Measurements from ENCODE around the gene MTFP1. TPM values are rescaled to one million over a fixed set of nuclear protein-coding genes. Genes with fewer than 3 reads are reported as not detected.

The MTFP1 gene
- total and polyA plus RNA-seq, 9 of the 15 experiments (the other 6 are each of a cell fraction or from before 2014, with no cell fraction given) = 10.7 to 52.0 (median 30.1) TPM

DNA sequence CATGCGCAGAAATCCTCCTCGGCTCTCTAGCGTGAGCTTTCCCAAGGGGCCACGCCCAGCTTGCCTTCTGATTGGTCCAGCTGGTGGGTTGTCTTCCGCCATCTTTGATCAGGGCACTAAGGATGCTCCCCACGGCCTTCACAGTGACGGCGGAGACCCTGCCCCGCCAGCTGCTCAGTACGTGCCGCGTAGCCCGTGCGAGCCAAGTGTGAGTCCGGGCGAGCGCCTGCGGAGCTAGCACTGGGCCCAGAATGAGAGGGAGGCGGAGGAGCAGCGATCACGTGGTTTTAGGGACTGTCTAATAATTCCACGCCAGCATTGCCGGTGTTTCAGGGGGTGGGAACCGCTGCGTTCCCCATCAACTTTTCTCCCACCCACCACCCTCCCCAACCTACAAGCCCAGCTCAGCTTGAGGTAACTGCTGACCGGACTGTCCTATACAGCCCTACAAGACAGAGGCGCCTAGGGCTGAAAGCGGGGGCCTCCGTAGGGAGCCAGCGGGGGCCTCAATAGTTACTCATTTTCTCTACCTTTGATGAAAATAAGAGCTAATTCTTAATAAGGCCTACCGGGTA, 1.5 kb upstream of the MTFP1 start:
- intact Hi-C loops (cut with micrococcal nuclease) (loop anchor here (1.0 kb wide), 1 partner anchor 20 kb away; no protein-coding TSS in a partner anchor), in situ Hi-C loops (cut with MboI) (no loop called here)
- H3K79me2 ChIP-seq (ENCODE audit: control insufficient read depth, insufficient read depth, low read length) = peaks cover 64% of the 10 kb centered on the region
- no TSS peak for BruUV-seq (replicated peaks)
- no peaks in the 10 kb centered on the region for H3K27me3 ChIP-seq (ENCODE audit: control insufficient read depth in 2 of 2, insufficient read depth in 2 of 2, low read length in 2 of 2)
- FAIRE-seq = peak; percentile 97
- CTCF ChIA-PET (ENCODE audit: low intra/inter-chr PET ratio) = no interaction called here
- 1% methylated on average over 29 of the region's 31 CpGs for WGBS (ENCODE audit: insufficient coverage, low coverage, missing lambda C conversion rate)
- peak overlapping the region; percentile 59 for H3K4me3 ChIP-seq
- H3K9me1 ChIP-seq (ENCODE audit: control insufficient read depth, insufficient read depth, low read length) = no peaks in the 10 kb centered on the region
- peak overlapping the region; percentile 94 for H3K4me2 ChIP-seq (ENCODE audit: insufficient read depth, low read length)
- H3K27ac ChIP-seq (ENCODE audit: extremely low read depth, low read depth, low read length) = peak overlapping the region; percentile 94
- peak; percentile 91 to 98 (median 94) for DNase-seq (ENCODE audit: extremely low read depth in 1 of 4, low spot score in 3 of 4)
- H2AFZ ChIP-seq (ENCODE audit: low read depth, low read length) = peak overlapping the region; percentile 57
- H3K9ac ChIP-seq (ENCODE audit: insufficient read depth in 1 of 2, low read depth in 2 of 2, low read length in 2 of 2) = peak overlapping the region; percentile 94
- peaks cover 30% of the 10 kb centered on the region for H3K36me3 ChIP-seq (ENCODE audit: control insufficient read depth, insufficient read depth, low read length)
- H3K4me1 ChIP-seq (replicated peaks in 1 of 2; ENCODE audit: control insufficient read depth in 2 of 2, insufficient read depth in 2 of 2, low read length in 2 of 2) = peaks cover 46 to 47% of the 10 kb centered on the region in 2 experiments
- ATAC-seq = peak; percentile 83
- H3K9me3 ChIP-seq (replicated peaks; ENCODE audit: control insufficient read depth, insufficient read depth, low read depth, low read length) = no peaks in the 10 kb centered on the region; the same call in 1 of the 2 replicates
- POLR2A ChIA-PET = interaction anchor here (0.6 to 3.2 kb wide), 6 partner anchors 10 to 184 kb away, joined by 3 to 17 read pairs (median 4); no protein-coding TSS in a partner anchor
- no peaks in the 10 kb centered on the region for H4K20me1 ChIP-seq (replicated peaks; ENCODE audit: control insufficient read depth, insufficient read depth, low read length)
- TF ChIP-seq MYNN (IDR thresholded peaks at IDR 0.05) (peak; percentile 60; the same call in 1 of the 2 replicates), MYNN (CRISPR knock-in tag; IDR thresholded peaks at IDR 0.05) (no peak), PML (IDR thresholded peaks at IDR 0.05; ENCODE audit: low read length) (0 out of 2 replicates have a peak, but pooled peaks have one; percentile 18), TARDBP (IDR thresholded peaks at IDR 0.05) (no peak), FOS (IDR thresholded peaks at IDR 0.05; ENCODE audit: extremely low read depth, insufficient read length) (peak; percentile 54), MYC (IDR thresholded peaks at IDR 0.05; ENCODE audit: low read depth, low read length) (peak; percentile 60; the same call in 1 of the 2 replicates), MYC (CRISPR knock-in tag; IDR thresholded peaks at IDR 0.05; ENCODE audit: borderline replicate concordance, low read depth) (no peak), ZNF354B (CRISPR knock-in tag; IDR thresholded peaks at IDR 0.05) (no peak), ZNF146 (CRISPR knock-in tag; IDR thresholded peaks at IDR 0.05; ENCODE audit: unreplicated experiment) (no peak)
- TF ChIP-seq, protein P1, sequence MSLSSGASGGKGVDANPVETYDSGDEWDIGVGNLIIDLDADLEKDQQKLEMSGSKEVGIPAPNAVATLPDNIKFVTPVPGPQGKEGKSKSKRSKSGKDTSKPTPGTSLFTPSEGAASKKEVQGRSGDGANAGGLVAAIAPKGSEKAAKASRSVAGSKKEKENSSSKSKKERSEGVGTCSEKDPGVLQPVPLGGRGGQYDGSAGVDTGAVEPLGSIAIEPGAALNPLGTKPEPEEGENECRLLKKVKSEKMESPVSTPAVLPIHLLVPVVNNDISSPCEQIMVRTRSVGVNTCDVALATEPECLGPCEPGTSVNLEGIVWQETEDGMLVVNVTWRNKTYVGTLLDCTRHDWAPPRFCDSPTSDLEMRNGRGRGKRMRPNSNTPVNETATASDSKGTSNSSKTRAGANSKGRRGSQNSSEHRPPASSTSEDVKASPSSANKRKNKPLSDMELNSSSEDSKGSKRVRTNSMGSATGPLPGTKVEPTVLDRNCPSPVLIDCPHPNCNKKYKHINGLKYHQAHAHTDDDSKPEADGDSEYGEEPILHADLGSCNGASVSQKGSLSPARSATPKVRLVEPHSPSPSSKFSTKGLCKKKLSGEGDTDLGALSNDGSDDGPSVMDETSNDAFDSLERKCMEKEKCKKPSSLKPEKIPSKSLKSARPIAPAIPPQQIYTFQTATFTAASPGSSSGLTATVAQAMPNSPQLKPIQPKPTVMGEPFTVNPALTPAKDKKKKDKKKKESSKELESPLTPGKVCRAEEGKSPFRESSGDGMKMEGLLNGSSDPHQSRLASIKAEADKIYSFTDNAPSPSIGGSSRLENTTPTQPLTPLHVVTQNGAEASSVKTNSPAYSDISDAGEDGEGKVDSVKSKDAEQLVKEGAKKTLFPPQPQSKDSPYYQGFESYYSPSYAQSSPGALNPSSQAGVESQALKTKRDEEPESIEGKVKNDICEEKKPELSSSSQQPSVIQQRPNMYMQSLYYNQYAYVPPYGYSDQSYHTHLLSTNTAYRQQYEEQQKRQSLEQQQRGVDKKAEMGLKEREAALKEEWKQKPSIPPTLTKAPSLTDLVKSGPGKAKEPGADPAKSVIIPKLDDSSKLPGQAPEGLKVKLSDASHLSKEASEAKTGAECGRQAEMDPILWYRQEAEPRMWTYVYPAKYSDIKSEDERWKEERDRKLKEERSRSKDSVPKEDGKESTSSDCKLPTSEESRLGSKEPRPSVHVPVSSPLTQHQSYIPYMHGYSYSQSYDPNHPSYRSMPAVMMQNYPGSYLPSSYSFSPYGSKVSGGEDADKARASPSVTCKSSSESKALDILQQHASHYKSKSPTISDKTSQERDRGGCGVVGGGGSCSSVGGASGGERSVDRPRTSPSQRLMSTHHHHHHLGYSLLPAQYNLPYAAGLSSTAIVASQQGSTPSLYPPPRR (CRISPR knock-in tag; IDR thresholded peaks at IDR 0.05; ENCODE audit: borderline replicate concordance) = 0 out of 2 replicates have a peak, but pooled peaks have one; percentile 29
- TF ChIP-seq, protein P2, sequence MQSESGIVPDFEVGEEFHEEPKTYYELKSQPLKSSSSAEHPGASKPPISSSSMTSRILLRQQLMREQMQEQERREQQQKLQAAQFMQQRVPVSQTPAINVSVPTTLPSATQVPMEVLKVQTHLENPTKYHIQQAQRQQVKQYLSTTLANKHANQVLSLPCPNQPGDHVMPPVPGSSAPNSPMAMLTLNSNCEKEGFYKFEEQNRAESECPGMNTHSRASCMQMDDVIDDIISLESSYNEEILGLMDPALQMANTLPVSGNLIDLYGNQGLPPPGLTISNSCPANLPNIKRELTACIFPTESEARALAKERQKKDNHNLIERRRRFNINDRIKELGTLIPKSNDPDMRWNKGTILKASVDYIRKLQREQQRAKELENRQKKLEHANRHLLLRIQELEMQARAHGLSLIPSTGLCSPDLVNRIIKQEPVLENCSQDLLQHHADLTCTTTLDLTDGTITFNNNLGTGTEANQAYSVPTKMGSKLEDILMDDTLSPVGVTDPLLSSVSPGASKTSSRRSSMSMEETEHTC (IDR thresholded peaks at IDR 0.05) = 0 out of 2 replicates have a peak, but pooled peaks have one; percentile 42
- TF ChIP-seq, protein P3, sequence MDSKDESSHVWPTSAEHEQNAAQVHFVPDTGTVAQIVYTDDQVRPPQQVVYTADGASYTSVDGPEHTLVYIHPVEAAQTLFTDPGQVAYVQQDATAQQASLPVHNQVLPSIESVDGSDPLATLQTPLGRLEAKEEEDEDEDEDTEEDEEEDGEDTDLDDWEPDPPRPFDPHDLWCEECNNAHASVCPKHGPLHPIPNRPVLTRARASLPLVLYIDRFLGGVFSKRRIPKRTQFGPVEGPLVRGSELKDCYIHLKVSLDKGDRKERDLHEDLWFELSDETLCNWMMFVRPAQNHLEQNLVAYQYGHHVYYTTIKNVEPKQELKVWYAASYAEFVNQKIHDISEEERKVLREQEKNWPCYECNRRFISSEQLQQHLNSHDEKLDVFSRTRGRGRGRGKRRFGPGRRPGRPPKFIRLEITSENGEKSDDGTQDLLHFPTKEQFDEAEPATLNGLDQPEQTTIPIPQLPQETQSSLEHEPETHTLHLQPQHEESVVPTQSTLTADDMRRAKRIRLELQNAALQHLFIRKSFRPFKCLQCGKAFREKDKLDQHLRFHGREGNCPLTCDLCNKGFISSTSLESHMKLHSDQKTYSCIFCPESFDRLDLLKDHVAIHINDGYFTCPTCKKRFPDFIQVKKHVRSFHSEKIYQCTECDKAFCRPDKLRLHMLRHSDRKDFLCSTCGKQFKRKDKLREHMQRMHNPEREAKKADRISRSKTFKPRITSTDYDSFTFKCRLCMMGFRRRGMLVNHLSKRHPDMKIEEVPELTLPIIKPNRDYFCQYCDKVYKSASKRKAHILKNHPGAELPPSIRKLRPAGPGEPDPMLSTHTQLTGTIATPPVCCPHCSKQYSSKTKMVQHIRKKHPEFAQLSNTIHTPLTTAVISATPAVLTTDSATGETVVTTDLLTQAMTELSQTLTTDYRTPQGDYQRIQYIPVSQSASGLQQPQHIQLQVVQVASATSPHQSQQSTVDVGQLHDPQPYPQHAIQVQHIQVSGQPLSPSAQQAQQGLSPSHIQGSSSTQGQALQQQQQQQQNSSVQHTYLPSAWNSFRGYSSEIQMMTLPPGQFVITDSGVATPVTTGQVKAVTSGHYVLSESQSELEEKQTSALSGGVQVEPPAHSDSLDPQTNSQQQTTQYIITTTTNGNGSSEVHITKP (IDR thresholded peaks at IDR 0.05; ENCODE audit: partially characterized antibody) = peak; percentile 20
